Endothelial cell of umbilical vein (primary cell): ENCODE data around the gene ZBTB7C. TPM values are rescaled to one million over a fixed set of nuclear protein-coding genes. Genes with fewer than 3 reads are reported as not detected.

Experiments used
- BruUV-seq: library from RNA; stranded (reverse); fragments of 400-500 nt; replicated peaks from 2 replicates; lab custom pipeline; 2021; lab: Mats Ljungman, UMichigan
- CTCF ChIA-PET: fragments of 300-600, 350-600 bp; sonication (Branson Sonifier 250); formaldehyde crosslinking; loops from one replicate; lab custom pipeline; 2021; ENCODE audit warnings: antibody characterized with exemption, inconsistent platforms; lab: Charles Lee
- POLR2A ChIA-PET: fragments of 300-600, 350-600 bp; sonication (Branson Sonifier 250); formaldehyde crosslinking; loops from one replicate; lab custom pipeline; 2021; ENCODE audit warnings: antibody characterized with exemption, inconsistent platforms; lab: Charles Lee
- DNase-seq: peaks from one replicate; pipeline ENCODE4 v3.0.0-alpha.2; 2011; ENCODE audit warnings: low read depth, low spot score
- FAIRE-seq: peaks from 2 replicates; lab custom pipeline; 2011; peaks lifted over from hg19 to GRCh38; lab: Jason Lieb, UNC
- H2AFZ ChIP-seq: 2 replicates; pipeline ENCODE4 v1.6.0; 2012; ENCODE audit warnings: low read depth, low read length, control low read depth, inconsistent platforms
- H3K27ac ChIP-seq: 2 replicates; pipeline ENCODE4 v1.5.1; 2011; ENCODE audit warnings: low read depth, mild to moderate bottlenecking, control low read depth, low read length, moderate library complexity; ENCODE audit not compliant: insufficient read depth
- H3K27me3 ChIP-seq, 2 experiments: 2 replicates each; pipeline versions ENCODE4 v1.6.0 to v1.6.1; 2011; ENCODE audit warnings: low read length in 2 of 2, mixed read lengths in 1 of 2; ENCODE audit not compliant: control insufficient read depth in 2 of 2, insufficient read depth in 2 of 2
- H3K36me3 ChIP-seq, 2 experiments: 2 replicates in 1 of 2; 3 replicates in 1 of 2; pipeline ENCODE4 v1.5.1; 2011; ENCODE audit warnings: low read length in 2 of 2, mild to moderate bottlenecking in 1 of 2, moderate library complexity in 1 of 2; ENCODE audit not compliant: control insufficient read depth in 2 of 2, insufficient read depth in 2 of 2; ENCODE audit errors: extremely low read depth in 1 of 2
- H3K4me1 ChIP-seq: 3 replicates; pipeline ENCODE4 v1.5.1; 2011; ENCODE audit warnings: mild to moderate bottlenecking, low read length; ENCODE audit not compliant: control insufficient read depth, insufficient read depth; ENCODE audit errors: extremely low read depth
- H3K4me2 ChIP-seq: 2 replicates; pipeline ENCODE4 v1.6.1; 2011; ENCODE audit warnings: low read length, control low read depth, mixed read lengths; ENCODE audit not compliant: insufficient read depth
- H3K4me3 ChIP-seq, 3 experiments: fragments of 200-600 bp in 1 of 3; sonication (generic), shearing (Covaris generic) in 1 of 3; replicated peaks in 1 of 3; 2 replicates each; pipeline ENCODE4 v1.5.1; 2011 to 2016; ENCODE audit warnings: control low read depth in 3 of 3, low read length in 3 of 3, mild to moderate bottlenecking in 2 of 3, inconsistent platforms in 1 of 3, low read depth in 1 of 3, moderate library complexity in 1 of 3; ENCODE audit not compliant: insufficient read depth in 1 of 3
- H3K79me2 ChIP-seq: 2 replicates; pipeline ENCODE4 v1.6.0; 2012; ENCODE audit warnings: low read length, inconsistent platforms; ENCODE audit not compliant: control insufficient read depth, insufficient read depth
- H3K9ac ChIP-seq: replicated peaks from 2 replicates; pipeline ENCODE3; 2011; ENCODE audit warnings: low read length, control low read depth; ENCODE audit not compliant: insufficient read depth; ENCODE audit errors: extremely low read depth
- H3K9me1 ChIP-seq: replicated peaks from 3 replicates; pipeline ENCODE4 v1.6.0; 2011; ENCODE audit warnings: mild to moderate bottlenecking, low read length; ENCODE audit not compliant: control insufficient read depth, insufficient read depth; ENCODE audit errors: extremely low read depth
- H3K9me3 ChIP-seq: replicated peaks from 2 replicates; pipeline ENCODE4 v1.5.1; 2012; ENCODE audit warnings: low read length, inconsistent platforms; ENCODE audit not compliant: control insufficient read depth, insufficient read depth
- H4K20me1 ChIP-seq: replicated peaks from 2 replicates; pipeline ENCODE3; 2011; ENCODE audit warnings: mild to moderate bottlenecking, low read length; ENCODE audit not compliant: control insufficient read depth, insufficient read depth; ENCODE audit errors: extremely low read depth
- EZH2 ChIP-seq: IDR thresholded peaks from 2 replicates; pipeline ENCODE4 v1.6.1; 2012; ENCODE audit warnings: borderline replicate concordance, low read depth, mild to moderate bottlenecking, moderate library complexity, low read length, inconsistent platforms; ENCODE audit not compliant: severe bottlenecking
- FOS ChIP-seq: IDR thresholded peaks from 2 replicates; pipeline ENCODE4 v1.6.1; 2011; ENCODE audit warnings: mild to moderate bottlenecking, low read length, moderate library complexity, borderline replicate concordance; ENCODE audit not compliant: insufficient read depth
- GATA2 ChIP-seq: IDR thresholded peaks from 2 replicates; pipeline ENCODE4 v1.7.0; 2011; ENCODE audit warnings: low read depth, mild to moderate bottlenecking, moderate library complexity, mixed read lengths, low read length; ENCODE audit not compliant: insufficient read length, insufficient read depth
- JUN ChIP-seq: IDR thresholded peaks from 2 replicates; pipeline ENCODE4 v1.6.1; 2011; ENCODE audit warnings: borderline replicate concordance, low read depth; ENCODE audit not compliant: insufficient read length, insufficient read depth
- MYC ChIP-seq: IDR thresholded peaks from one replicate; pipeline ENCODE4 v1.6.1; 2011; ENCODE audit warnings: mild to moderate bottlenecking, low read depth, low read length
- POLR2A ChIP-seq: IDR thresholded peaks from 2 replicates; pipeline ENCODE4 v1.6.1; 2012; ENCODE audit warnings: low read depth, mild to moderate bottlenecking, control low read depth, low read length
- POLR2AphosphoS5 ChIP-seq: IDR thresholded peaks from 2 replicates; pipeline ENCODE4 v1.6.1; 2012; ENCODE audit warnings: low read depth, mild to moderate bottlenecking, control low read depth, low read length, moderate library complexity; ENCODE audit not compliant: insufficient read depth
- dilution Hi-C: fragments of 300-500 bp; cut with MboI; formaldehyde crosslinking; loops from one replicate; pipeline ENCODE4 v1.15.0; 2019; ENCODE audit warnings: low sequenced_read_pairs; ENCODE audit not compliant: extremely low pct_ligation_motif_present
- intact Hi-C: fragments of 100-400 bp; cut with micrococcal nuclease; formaldehyde crosslinking; loops from one replicate; pipeline ENCODE4 v1.10.0; 2022
- polyA plus RNA-seq, 4 experiments: library from polyadenylated mRNA; depleted of rRNA in 3 of 4; stranded (reverse) in 3 of 4; unstranded in 1 of 4; fragments of >200 nt; gene quantifications; 2 replicates each; pipeline versions ENCODE4 v1.2.1 to v1.2.3, GENCODE V29; 2011 to 2012; ENCODE audit warnings: missing spikeins in 1 of 4
- total RNA-seq: library from RNA; stranded (reverse); gene quantifications from 2 replicates; pipeline ENCODE4 v1.2.3, GENCODE V29; 2021
- TF ChIP-seq, protein P1 (sequence below): IDR thresholded peaks from 2 replicates; pipeline ENCODE4 v1.6.1; 2011; ENCODE audit not compliant: insufficient read depth, insufficient read length

The ZBTB7C gene
- total and polyA plus RNA-seq, 2 donors (not counting 3 experiments of a cell fraction or from before 2014, with no cell fraction given), result not detected

- intact Hi-C loops, result no loop called here
- H3K9ac ChIP-seq, result no peak overlapping the region
- no peak overlapping the region for H3K4me2 ChIP-seq
- H3K9me3 ChIP-seq, result no peaks in the 10 kb centered on the region
- dilution Hi-C loops, result no loop called here
- no peaks in the 10 kb centered on the region for H3K4me1 ChIP-seq
- TF ChIP-seq, protein P1, sequence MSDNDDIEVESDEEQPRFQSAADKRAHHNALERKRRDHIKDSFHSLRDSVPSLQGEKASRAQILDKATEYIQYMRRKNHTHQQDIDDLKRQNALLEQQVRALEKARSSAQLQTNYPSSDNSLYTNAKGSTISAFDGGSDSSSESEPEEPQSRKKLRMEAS, result no peak
- TF ChIP-seq EZH2 (no peak), JUN (no peak), GATA2 (no peak), POLR2AphosphoS5 (no peak), POLR2A (no peak)
- POLR2A ChIA-PET, result no interaction called here
- H3K27me3 ChIP-seq, result no peaks in the 10 kb centered on the region
- no peak overlapping the region for H3K4me3 ChIP-seq
- H3K9me1 ChIP-seq, result no peaks in the 10 kb centered on the region
- H2AFZ ChIP-seq, result no peak overlapping the region
- BruUV-seq, result no TSS peak
- no peaks in the 10 kb centered on the region for H3K79me2 ChIP-seq
- CTCF ChIA-PET, result no interaction called here
- no peaks in the 10 kb centered on the region for H4K20me1 ChIP-seq
- FAIRE-seq, result no peak
- H3K27ac ChIP-seq, result no peak overlapping the region
- no peak for DNase-seq
- no peaks in the 10 kb centered on the region for H3K36me3 ChIP-seq
These were observed 53.7 kb downstream of the ZBTB7C start for GRCh38 chr18:48355276-48356115.

- intact Hi-C loops, result no loop called here
- dilution Hi-C loops, result no loop called here
These were observed 54.4 kb downstream of the ZBTB7C start for GRCh38 chr18:48354746-48355260.

More at GRCh38 chr18:48354746-48355260, 54.4 kb downstream of the ZBTB7C start:
- CTCF ChIA-PET, result no interaction called here
- Histone ChIP-seq H3K36me3 (no peaks in the 10 kb centered on the region), H3K27ac (no peak overlapping the region), H3K4me1 (no peaks in the 10 kb centered on the region), H3K9ac (no peak overlapping the region), H3K9me3 (no peaks in the 10 kb centered on the region), H3K9me1 (no peaks in the 10 kb centered on the region), H3K27me3 (no peaks in the 10 kb centered on the region), H4K20me1 (no peaks in the 10 kb centered on the region), H2AFZ (no peak overlapping the region), H3K4me3 (no peak overlapping the region), H3K79me2 (no peaks in the 10 kb centered on the region), H3K4me2 (no peak overlapping the region)
- no TSS peak for BruUV-seq
- no peak for TF ChIP-seq MYC
- TF ChIP-seq POLR2AphosphoS5, result no peak
- no peak for TF ChIP-seq FOS
- POLR2A ChIA-PET, result no interaction called here
- FAIRE-seq (no peak), DNase-seq (no peak)
